OCI-LY7 (cell line): ENCODE measurements around the gene VIT. TPM values are rescaled to one million over a fixed set of nuclear protein-coding genes. Genes with fewer than 3 reads are reported as not detected.

Experiments
- BruUV-seq: library from RNA; stranded (reverse); fragments of 400-500 nt; replicated peaks from 2 replicates; lab custom pipeline; 2021; lab: Mats Ljungman, UMichigan
- CTCF ChIA-PET: fragments of 300-600 bp; sonication (Branson Sonifier 250); formaldehyde crosslinking; loops from one replicate; lab custom pipeline; 2022; ENCODE audit warnings: antibody characterized with exemption; ENCODE audit not compliant: unreplicated experiment; lab: Charles Lee
- POLR2A ChIA-PET: fragments of 300-600 bp; sonication (Branson Sonifier 250); formaldehyde crosslinking; loops from one replicate; lab custom pipeline; 2022; ENCODE audit warnings: antibody characterized with exemption; lab: Charles Lee
- DNase-seq: peaks from one replicate; pipeline ENCODE4 v3.0.0-alpha.2; 2015; ENCODE audit warnings: low spot score
- H2AFZ ChIP-seq: fragments of 200-600 bp; sonication (generic), shearing (Covaris generic); 2 replicates; pipeline ENCODE4 v1.6.1; 2014; ENCODE audit warnings: mild to moderate bottlenecking, antibody characterized with exemption, low read length, moderate library complexity
- H3K27ac ChIP-seq: fragments of 200-600 bp; sonication (generic); 2 replicates; pipeline ENCODE4 v1.5.1; 2014; ENCODE audit warnings: mixed run types, low read depth, mild to moderate bottlenecking, moderate library complexity, low read length, inconsistent platforms; ENCODE audit not compliant: poor library complexity, severe bottlenecking
- H3K36me3 ChIP-seq: fragments of 200-600 bp; sonication (generic); 2 replicates; pipeline ENCODE4 v1.6.1; 2014; ENCODE audit warnings: mild to moderate bottlenecking, antibody characterized with exemption, low read length, moderate library complexity, mixed read lengths; ENCODE audit not compliant: insufficient read depth
- H3K4me1 ChIP-seq: fragments of 200-600 bp; sonication (generic); 2 replicates; pipeline ENCODE4 v1.5.1; 2014; ENCODE audit warnings: mild to moderate bottlenecking, low read length; ENCODE audit not compliant: insufficient read depth, poor library complexity, severe bottlenecking
- H3K4me2 ChIP-seq: fragments of 200-600 bp; sonication (generic); 2 replicates; pipeline ENCODE4 v1.6.1; 2014; ENCODE audit warnings: mild to moderate bottlenecking, low read length
- H3K4me3 ChIP-seq: fragments of 200-600 bp; sonication (generic); 2 replicates; pipeline ENCODE4 v1.5.1; 2014; ENCODE audit warnings: mild to moderate bottlenecking, low read depth, low read length; ENCODE audit not compliant: poor library complexity, severe bottlenecking
- H3K79me2 ChIP-seq: fragments of 200-600 bp; sonication (generic); 2 replicates; pipeline ENCODE4 v1.6.1; 2016; ENCODE audit warnings: low read depth, mild to moderate bottlenecking, low read length, moderate library complexity, mixed read lengths; ENCODE audit not compliant: insufficient read depth
- H3K9me2 ChIP-seq: fragments of 200-600 bp; sonication (generic); 2 replicates; pipeline ENCODE4 v1.6.1; 2016; ENCODE audit warnings: mild to moderate bottlenecking, low read length, mixed read lengths; ENCODE audit not compliant: insufficient read depth
- H3K9me3 ChIP-seq: fragments of 200-600 bp; sonication (generic); 2 replicates; pipeline ENCODE4 v1.6.1; 2014; ENCODE audit warnings: mild to moderate bottlenecking, mixed run types, low read length, mixed read lengths
- H4K20me1 ChIP-seq: fragments of 200-600 bp; sonication (generic); 2 replicates; pipeline ENCODE4 v1.6.1; 2014; ENCODE audit warnings: mild to moderate bottlenecking, antibody characterized with exemption, low read length, moderate library complexity, mixed read lengths; ENCODE audit not compliant: insufficient read depth
- EZH2phosphoT487 ChIP-seq: fragments of 200-600 bp; sonication (generic); IDR thresholded peaks from 2 replicates; pipeline ENCODE4 v1.6.1; 2018; ENCODE audit warnings: low read depth, borderline replicate concordance, mild to moderate bottlenecking, mixed run types, antibody characterized with exemption, low read length, moderate library complexity, mixed read lengths
- intact Hi-C: fragments of 100-400 bp; cut with micrococcal nuclease; formaldehyde crosslinking; loops from one replicate; pipeline ENCODE4 v1.10.0; 2022; ENCODE audit not compliant: unreplicated experiment
- total RNA-seq, 2 experiments: library from RNA; depleted of rRNA in 1 of 2; stranded (reverse); fragments of >200 nt in 1 of 2; shearing (Covaris generic) in 1 of 2; gene quantifications; 2 replicates each; pipeline ENCODE4 v1.2.3, GENCODE V29; 2014 to 2022
- TF ChIP-seq, protein P1 (sequence below): fragments of 200-600 bp; sonication (generic); conservative IDR thresholded peaks from 2 replicates; pipeline ENCODE4 v1.5.1; 2014; ENCODE audit warnings: mild to moderate bottlenecking, antibody characterized with exemption, low read length, moderate library complexity, mixed read lengths

Gene VIT
- total RNA-seq, 2 experiments from 2014 or later = not detected

DNA sequence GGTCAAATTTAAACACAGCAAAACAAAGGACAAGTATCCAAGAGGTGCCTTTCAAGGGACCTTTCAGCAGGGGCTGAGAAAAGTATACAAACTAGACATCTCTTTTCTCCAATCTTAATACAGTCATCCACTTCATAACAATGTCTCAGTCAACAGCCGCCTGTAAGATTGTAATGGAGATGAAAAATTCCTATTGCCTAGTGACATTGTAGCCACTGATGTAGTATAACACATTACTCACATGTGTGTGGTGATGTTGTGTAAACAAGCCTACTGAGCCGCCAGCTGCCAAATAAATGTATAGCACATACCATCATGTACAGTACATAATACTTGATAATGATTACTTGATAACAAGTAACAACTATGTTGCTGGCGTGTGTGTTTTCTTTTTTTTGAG, 31.0 kb downstream of the VIT start:
- intact Hi-C loops = no loop called here
- no TSS peak for BruUV-seq
- CTCF ChIA-PET = no interaction called here

DNA sequence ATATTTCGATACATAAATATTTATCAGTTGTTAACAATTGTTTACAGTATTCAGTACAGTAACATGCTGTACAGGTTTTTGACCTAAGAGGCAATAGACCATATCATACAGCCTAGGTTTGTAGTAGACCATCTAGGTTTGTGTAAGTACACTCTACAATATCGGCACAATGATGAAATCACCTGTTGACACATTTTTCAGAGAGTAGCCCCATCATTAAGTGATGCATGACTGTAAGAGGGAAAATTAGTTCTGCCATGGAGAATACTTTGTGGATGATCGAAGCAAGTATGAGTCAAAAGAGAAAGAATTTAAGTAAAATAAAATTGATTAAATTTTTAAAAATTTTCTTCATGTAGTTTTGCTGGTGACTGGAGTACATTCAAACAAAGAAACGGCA, 32.6 kb downstream of the VIT start:
- no peak for TF ChIP-seq EZH2phosphoT487
- TF ChIP-seq, protein P1, sequence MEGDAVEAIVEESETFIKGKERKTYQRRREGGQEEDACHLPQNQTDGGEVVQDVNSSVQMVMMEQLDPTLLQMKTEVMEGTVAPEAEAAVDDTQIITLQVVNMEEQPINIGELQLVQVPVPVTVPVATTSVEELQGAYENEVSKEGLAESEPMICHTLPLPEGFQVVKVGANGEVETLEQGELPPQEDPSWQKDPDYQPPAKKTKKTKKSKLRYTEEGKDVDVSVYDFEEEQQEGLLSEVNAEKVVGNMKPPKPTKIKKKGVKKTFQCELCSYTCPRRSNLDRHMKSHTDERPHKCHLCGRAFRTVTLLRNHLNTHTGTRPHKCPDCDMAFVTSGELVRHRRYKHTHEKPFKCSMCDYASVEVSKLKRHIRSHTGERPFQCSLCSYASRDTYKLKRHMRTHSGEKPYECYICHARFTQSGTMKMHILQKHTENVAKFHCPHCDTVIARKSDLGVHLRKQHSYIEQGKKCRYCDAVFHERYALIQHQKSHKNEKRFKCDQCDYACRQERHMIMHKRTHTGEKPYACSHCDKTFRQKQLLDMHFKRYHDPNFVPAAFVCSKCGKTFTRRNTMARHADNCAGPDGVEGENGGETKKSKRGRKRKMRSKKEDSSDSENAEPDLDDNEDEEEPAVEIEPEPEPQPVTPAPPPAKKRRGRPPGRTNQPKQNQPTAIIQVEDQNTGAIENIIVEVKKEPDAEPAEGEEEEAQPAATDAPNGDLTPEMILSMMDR = no peak

More for the DNA sequence above, 31.0 kb downstream of the VIT start:
- Histone ChIP-seq H2AFZ (no peak overlapping the region), H3K4me2 (no peak overlapping the region), H3K27ac (no peak overlapping the region), H3K4me1 (no peaks in the 10 kb centered on the region), H3K36me3 (no peaks in the 10 kb centered on the region), H4K20me1 (no peaks in the 10 kb centered on the region), H3K4me3 (no peak overlapping the region), H3K9me3 (no peaks in the 10 kb centered on the region), H3K9me2 (no peaks in the 10 kb centered on the region), H3K79me2 (no peaks in the 10 kb centered on the region)
- no peak for DNase-seq
- POLR2A ChIA-PET = no interaction called here
- TF ChIP-seq, protein P1 = no peak
- no peak for TF ChIP-seq EZH2phosphoT487

DNA sequence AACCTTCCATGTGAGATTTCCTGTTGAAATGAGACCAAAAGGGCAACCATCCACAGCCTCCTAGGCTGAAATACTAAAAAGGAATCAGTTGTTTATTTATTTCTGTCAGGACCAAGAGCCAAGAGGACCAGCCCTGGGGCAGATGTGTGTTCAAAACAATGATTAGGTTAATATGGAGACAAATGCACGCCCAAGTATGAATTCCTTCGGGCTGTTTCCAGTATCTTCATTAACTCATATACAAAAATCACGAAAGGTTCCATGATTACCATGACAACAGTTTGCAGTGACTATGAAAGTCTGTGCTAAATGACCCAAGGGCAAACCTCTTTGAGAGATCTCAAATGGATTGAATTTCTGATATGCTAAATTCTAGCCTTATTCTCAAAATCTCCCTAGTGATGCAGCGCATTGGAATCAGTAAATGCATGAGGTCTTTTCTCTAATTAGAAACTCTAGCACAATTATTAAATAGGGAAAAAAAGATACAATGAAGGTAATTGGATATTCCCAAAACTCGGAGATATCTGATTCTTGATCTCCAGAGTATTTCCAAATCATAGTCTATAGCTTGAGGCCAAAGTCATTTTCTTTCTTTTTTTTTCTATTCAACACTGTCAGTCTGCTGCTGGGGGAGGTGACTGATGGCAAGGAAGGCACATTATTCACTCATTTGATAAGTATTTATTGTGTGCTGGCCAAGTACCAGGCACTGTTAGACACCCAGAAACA, 35.6 kb downstream of the VIT start:
- CTCF ChIA-PET = interaction anchor here (0.6 kb wide), 1 partner anchor 330 kb away, joined by 6 read pairs; no protein-coding TSS in a partner anchor
- Histone ChIP-seq H4K20me1 (no peaks in the 10 kb centered on the region), H3K4me2 (no peak overlapping the region), H3K79me2 (no peaks in the 10 kb centered on the region), H3K36me3 (no peaks in the 10 kb centered on the region), H3K4me3 (no peak overlapping the region), H2AFZ (no peak overlapping the region), H3K9me3 (no peaks in the 10 kb centered on the region), H3K9me2 (no peaks in the 10 kb centered on the region), H3K4me1 (no peaks in the 10 kb centered on the region), H3K27ac (no peak overlapping the region)
- intact Hi-C loops = no loop called here
- no TSS peak for BruUV-seq
- DNase-seq = no peak
- POLR2A ChIA-PET = no interaction called here
- TF ChIP-seq, protein P1 = no peak
- TF ChIP-seq EZH2phosphoT487 = no peak

More for the DNA sequence above, 32.6 kb downstream of the VIT start:
- Histone ChIP-seq H3K27ac (no peak overlapping the region), H3K4me3 (no peak overlapping the region), H2AFZ (no peak overlapping the region), H3K36me3 (no peaks in the 10 kb centered on the region), H3K79me2 (no peaks in the 10 kb centered on the region), H3K4me2 (no peak overlapping the region), H3K4me1 (no peaks in the 10 kb centered on the region), H4K20me1 (no peaks in the 10 kb centered on the region), H3K9me2 (no peaks in the 10 kb centered on the region), H3K9me3 (no peaks in the 10 kb centered on the region)
- intact Hi-C loops = no loop called here
- BruUV-seq = no TSS peak
- DNase-seq = no peak
- POLR2A ChIA-PET = interaction anchor here (1.2 kb wide), 1 partner anchor 32 kb away, joined by 3 read pairs; no protein-coding TSS in a partner anchor
- CTCF ChIA-PET = no interaction called here
